ENCODE data around the gene CD3D.

Gene CD3D

DNA sequence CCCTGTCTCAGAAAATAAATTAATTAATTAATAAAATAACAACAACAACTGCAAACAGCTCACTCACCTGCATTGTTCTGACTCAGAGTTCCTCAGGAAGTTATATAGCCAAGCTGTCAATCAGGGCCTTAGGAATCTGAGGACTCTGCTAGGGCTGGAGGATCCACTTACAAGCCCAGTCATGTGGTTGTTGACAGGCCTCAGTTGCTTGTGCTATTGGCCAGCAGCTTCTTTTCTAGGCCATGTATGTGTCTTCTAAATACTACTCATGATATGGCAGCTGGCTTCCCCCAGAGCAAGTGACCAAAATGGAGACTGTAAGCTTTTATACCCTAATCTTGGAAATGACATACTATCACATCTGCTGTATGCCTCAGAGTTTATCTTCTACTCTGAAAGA, 38.1 kb upstream of the CD3D start:
- Histone ChIP-seq H3K79me2 (ENCODE audit: insufficient read depth, low read length) (no peaks in the 10 kb centered on the region), H3K4me3 (ENCODE audit: low read depth in 1 of 2, low read length in 2 of 2) (no peak overlapping the region), H3K9me3 (ENCODE audit: insufficient read depth, low read length, severe bottlenecking) (no peaks in the 10 kb centered on the region), H3K4me1 (ENCODE audit: insufficient read depth, low read length) (no peaks in the 10 kb centered on the region), H3K9ac (ENCODE audit: low read depth, low read length) (no peak overlapping the region), H2AFZ (ENCODE audit: low read depth, low read length) (no peak overlapping the region), H3K27ac (ENCODE audit: low read length) (no peak overlapping the region), H3K4me2 (ENCODE audit: insufficient read depth, low read length) (no peak overlapping the region), H3K27me3 (ENCODE audit: insufficient read depth, low read length, poor library complexity) (no peaks in the 10 kb centered on the region), H4K20me1 (ENCODE audit: insufficient read depth, low read length) (no peaks in the 10 kb centered on the region), H3K36me3 (ENCODE audit: insufficient read depth, low read length) (peaks cover 88% of the 10 kb centered on the region)
- no peak for ATAC-seq (ENCODE audit: insufficient read depth, low read depth)
- DNase-seq = no peak
- TF ChIP-seq EZH2 (IDR thresholded peaks at IDR 0.05; ENCODE audit: borderline replicate concordance, low read depth, low read length, severe bottlenecking) = no peak
- TF ChIP-seq, protein P1, sequence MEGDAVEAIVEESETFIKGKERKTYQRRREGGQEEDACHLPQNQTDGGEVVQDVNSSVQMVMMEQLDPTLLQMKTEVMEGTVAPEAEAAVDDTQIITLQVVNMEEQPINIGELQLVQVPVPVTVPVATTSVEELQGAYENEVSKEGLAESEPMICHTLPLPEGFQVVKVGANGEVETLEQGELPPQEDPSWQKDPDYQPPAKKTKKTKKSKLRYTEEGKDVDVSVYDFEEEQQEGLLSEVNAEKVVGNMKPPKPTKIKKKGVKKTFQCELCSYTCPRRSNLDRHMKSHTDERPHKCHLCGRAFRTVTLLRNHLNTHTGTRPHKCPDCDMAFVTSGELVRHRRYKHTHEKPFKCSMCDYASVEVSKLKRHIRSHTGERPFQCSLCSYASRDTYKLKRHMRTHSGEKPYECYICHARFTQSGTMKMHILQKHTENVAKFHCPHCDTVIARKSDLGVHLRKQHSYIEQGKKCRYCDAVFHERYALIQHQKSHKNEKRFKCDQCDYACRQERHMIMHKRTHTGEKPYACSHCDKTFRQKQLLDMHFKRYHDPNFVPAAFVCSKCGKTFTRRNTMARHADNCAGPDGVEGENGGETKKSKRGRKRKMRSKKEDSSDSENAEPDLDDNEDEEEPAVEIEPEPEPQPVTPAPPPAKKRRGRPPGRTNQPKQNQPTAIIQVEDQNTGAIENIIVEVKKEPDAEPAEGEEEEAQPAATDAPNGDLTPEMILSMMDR (IDR thresholded peaks at IDR 0.05; ENCODE audit: borderline replicate concordance, extremely low read depth, low read length, poor library complexity, severe bottlenecking) = no peak

DNA sequence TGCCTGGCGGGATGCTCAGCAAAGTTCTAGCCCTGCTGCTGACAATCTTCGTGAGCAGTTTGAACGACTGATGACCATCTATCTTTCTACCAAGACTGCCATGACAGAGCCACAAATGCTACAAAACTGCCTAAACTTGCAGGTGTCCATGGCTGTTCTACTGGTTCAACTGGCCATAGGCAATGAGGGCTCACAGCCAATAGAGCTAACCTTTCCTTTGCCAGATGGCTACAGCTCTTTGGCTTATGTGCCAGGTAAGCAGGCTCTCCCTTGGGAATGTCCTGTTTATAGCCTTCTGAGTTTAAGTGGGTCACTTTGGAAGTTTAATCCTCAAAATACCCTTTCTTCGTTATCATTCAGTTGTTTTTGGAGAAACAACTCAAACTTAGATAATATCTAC, 37.0 kb upstream of the CD3D start:
- Histone ChIP-seq H3K9me3 (ENCODE audit: insufficient read depth, low read length, severe bottlenecking) (no peaks in the 10 kb centered on the region), H3K27ac (ENCODE audit: low read length) (no peak overlapping the region), H4K20me1 (ENCODE audit: insufficient read depth, low read length) (no peaks in the 10 kb centered on the region), H3K9ac (ENCODE audit: low read depth, low read length) (no peak overlapping the region), H3K27me3 (ENCODE audit: insufficient read depth, low read length, poor library complexity) (no peaks in the 10 kb centered on the region), H3K4me1 (ENCODE audit: insufficient read depth, low read length) (no peaks in the 10 kb centered on the region), H3K79me2 (ENCODE audit: insufficient read depth, low read length) (no peaks in the 10 kb centered on the region), H3K4me3 (ENCODE audit: low read depth in 1 of 2, low read length in 2 of 2) (no peak overlapping the region), H3K36me3 (ENCODE audit: insufficient read depth, low read length) (peaks cover 86% of the 10 kb centered on the region), H3K4me2 (ENCODE audit: insufficient read depth, low read length) (no peak overlapping the region), H2AFZ (ENCODE audit: low read depth, low read length) (no peak overlapping the region)
- ATAC-seq (ENCODE audit: insufficient read depth, low read depth) = no peak
- TF ChIP-seq EZH2 (IDR thresholded peaks at IDR 0.05; ENCODE audit: borderline replicate concordance, low read depth, low read length, severe bottlenecking) = no peak
- TF ChIP-seq, protein P1 (IDR thresholded peaks at IDR 0.05; ENCODE audit: borderline replicate concordance, extremely low read depth, low read length, poor library complexity, severe bottlenecking) = no peak
- no peak for DNase-seq

DNA sequence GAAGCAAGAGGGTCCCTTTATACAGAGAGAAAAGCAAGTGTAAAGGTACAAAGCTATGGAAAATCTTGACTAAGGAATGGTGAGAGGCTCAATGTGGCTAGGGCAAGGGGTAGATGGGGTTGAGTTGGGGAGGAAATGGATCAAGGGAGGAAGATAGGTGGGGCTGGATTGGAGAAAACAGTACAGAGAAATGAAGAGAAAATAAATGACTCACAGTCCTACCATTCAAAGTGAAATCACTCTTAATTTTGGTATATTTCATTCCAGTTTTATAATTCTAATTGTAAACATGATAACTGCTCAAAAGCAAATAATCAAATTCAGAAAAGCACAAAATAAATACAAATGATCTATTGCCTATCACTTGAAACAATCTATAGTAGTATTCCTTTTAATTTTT, 33.5 kb upstream of the CD3D start:
- Histone ChIP-seq H3K27ac (ENCODE audit: low read length) (no peak overlapping the region), H3K4me3 (ENCODE audit: low read depth in 1 of 2, low read length in 2 of 2) (no peak overlapping the region), H2AFZ (ENCODE audit: low read depth, low read length) (no peak overlapping the region), H3K4me1 (ENCODE audit: insufficient read depth, low read length) (no peaks in the 10 kb centered on the region), H3K36me3 (ENCODE audit: insufficient read depth, low read length) (peaks cover 86% of the 10 kb centered on the region), H3K4me2 (ENCODE audit: insufficient read depth, low read length) (no peak overlapping the region), H3K79me2 (ENCODE audit: insufficient read depth, low read length) (no peaks in the 10 kb centered on the region), H3K9me3 (ENCODE audit: insufficient read depth, low read length, severe bottlenecking) (no peaks in the 10 kb centered on the region), H3K27me3 (ENCODE audit: insufficient read depth, low read length, poor library complexity) (no peaks in the 10 kb centered on the region), H4K20me1 (ENCODE audit: insufficient read depth, low read length) (no peaks in the 10 kb centered on the region), H3K9ac (ENCODE audit: low read depth, low read length) (no peak overlapping the region)
- ATAC-seq (ENCODE audit: insufficient read depth, low read depth) (no peak), DNase-seq (no peak)
- no peak for TF ChIP-seq EZH2 (IDR thresholded peaks at IDR 0.05; ENCODE audit: borderline replicate concordance, low read depth, low read length, severe bottlenecking)

DNA sequence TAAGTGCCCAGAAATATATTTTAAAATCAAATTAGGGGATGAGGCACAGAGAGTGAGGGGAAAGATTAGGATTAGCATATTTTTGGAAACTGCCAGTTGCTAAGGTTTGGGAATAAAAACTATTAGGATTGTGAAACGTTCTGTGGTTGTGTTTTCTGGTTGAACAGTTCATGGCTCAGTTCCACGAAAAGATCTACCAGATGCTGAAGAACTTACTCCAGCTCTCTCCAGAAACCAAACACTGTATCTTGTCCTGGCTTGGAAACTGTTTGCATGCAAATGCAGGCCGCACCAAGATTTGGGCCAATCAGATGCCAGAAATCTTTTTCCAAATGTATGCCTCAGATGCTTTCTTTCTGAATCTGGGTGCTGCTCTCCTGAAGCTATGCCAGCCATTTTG, 32.2 kb upstream of the CD3D start:
- DNase-seq (no peak), ATAC-seq (ENCODE audit: insufficient read depth, low read depth) (no peak)
- Histone ChIP-seq H3K9me3 (ENCODE audit: insufficient read depth, low read length, severe bottlenecking) (no peaks in the 10 kb centered on the region), H3K4me2 (ENCODE audit: insufficient read depth, low read length) (no peak overlapping the region), H3K4me3 (ENCODE audit: low read depth in 1 of 2, low read length in 2 of 2) (no peak overlapping the region), H3K27me3 (ENCODE audit: insufficient read depth, low read length, poor library complexity) (no peaks in the 10 kb centered on the region), H2AFZ (ENCODE audit: low read depth, low read length) (no peak overlapping the region), H3K79me2 (ENCODE audit: insufficient read depth, low read length) (no peaks in the 10 kb centered on the region), H3K36me3 (ENCODE audit: insufficient read depth, low read length) (peaks cover 85% of the 10 kb centered on the region), H3K9ac (ENCODE audit: low read depth, low read length) (no peak overlapping the region), H3K27ac (ENCODE audit: low read length) (no peak overlapping the region), H4K20me1 (ENCODE audit: insufficient read depth, low read length) (no peaks in the 10 kb centered on the region), H3K4me1 (ENCODE audit: insufficient read depth, low read length) (no peaks in the 10 kb centered on the region)
- TF ChIP-seq, protein P1 (IDR thresholded peaks at IDR 0.05; ENCODE audit: borderline replicate concordance, extremely low read depth, low read length, poor library complexity, severe bottlenecking) = no peak
- TF ChIP-seq EZH2 (IDR thresholded peaks at IDR 0.05; ENCODE audit: borderline replicate concordance, low read depth, low read length, severe bottlenecking) = no peak
